Peyer's patch (tissue), 4 donors: Measurements from ENCODE around the gene BRINP2.

Experiments
- POLR2A ChIP-seq, 2 donors: fragments of 450-650 bp; IDR thresholded peaks; one replicate each; pipeline ENCODE4 v1.5.1; 2017; ENCODE audit warnings: antibody characterized with exemption in 2 of 2, mild to moderate bottlenecking in 2 of 2, moderate library complexity in 2 of 2
- TF ChIP-seq, protein P1 (sequence below), 6 experiments: fragments of 450-650 bp in 4 of 6; fragments of 200-600 bp in 2 of 6; sonication (generic) in 1 of 6; IDR thresholded peaks; one replicate each; pipeline ENCODE4 v1.5.1; 2017 to 2019; ENCODE audit warnings: antibody characterized with exemption in 6 of 6, mild to moderate bottlenecking in 3 of 6, moderate library complexity in 1 of 6

DNA sequence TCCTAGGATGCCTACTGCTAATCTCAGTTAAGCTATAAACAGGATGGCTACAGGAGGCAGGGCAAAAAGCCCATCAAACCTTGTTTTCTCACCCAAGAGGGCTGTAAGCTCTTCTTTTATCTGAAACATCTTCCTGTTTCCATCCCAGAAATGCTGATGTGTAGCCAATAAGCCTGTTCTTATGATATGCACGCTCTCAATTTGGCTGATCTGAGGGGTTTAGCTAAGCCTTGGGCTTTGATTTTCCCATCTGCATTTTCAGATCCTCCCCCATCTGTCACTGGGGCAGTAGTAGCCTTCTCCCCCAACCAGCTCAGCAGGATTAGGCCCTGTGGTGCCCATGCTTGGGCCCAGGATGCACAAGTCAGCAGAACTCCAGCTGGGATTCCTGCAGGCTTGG is 105.0 kb downstream of the BRINP2 start:
- TF ChIP-seq, protein P1, sequence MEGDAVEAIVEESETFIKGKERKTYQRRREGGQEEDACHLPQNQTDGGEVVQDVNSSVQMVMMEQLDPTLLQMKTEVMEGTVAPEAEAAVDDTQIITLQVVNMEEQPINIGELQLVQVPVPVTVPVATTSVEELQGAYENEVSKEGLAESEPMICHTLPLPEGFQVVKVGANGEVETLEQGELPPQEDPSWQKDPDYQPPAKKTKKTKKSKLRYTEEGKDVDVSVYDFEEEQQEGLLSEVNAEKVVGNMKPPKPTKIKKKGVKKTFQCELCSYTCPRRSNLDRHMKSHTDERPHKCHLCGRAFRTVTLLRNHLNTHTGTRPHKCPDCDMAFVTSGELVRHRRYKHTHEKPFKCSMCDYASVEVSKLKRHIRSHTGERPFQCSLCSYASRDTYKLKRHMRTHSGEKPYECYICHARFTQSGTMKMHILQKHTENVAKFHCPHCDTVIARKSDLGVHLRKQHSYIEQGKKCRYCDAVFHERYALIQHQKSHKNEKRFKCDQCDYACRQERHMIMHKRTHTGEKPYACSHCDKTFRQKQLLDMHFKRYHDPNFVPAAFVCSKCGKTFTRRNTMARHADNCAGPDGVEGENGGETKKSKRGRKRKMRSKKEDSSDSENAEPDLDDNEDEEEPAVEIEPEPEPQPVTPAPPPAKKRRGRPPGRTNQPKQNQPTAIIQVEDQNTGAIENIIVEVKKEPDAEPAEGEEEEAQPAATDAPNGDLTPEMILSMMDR (IDR thresholded peaks at IDR 0.05), result no peak
- no peak for TF ChIP-seq POLR2A (IDR thresholded peaks at IDR 0.05)
